Osteoblast (primary cell): ENCODE results near the gene ARHGAP6. TPM values are rescaled to one million over a fixed set of nuclear protein-coding genes. Genes with fewer than 3 reads are reported as not detected.
"Not testable (repeated sequence)": the region's sequence is repeated elsewhere in the genome, so short reads cannot be mapped to it uniquely, and the experiment has no call there.

Experiments
- DNase-seq: peaks from one replicate; pipeline ENCODE4 v3.0.0; 2011; ENCODE audit warnings: low spot score, mixed read lengths; ENCODE audit not compliant: insufficient read length; ENCODE audit errors: missing footprints
- H2AFZ ChIP-seq: 2 replicates; pipeline ENCODE4 v1.6.0; 2011; ENCODE audit warnings: mild to moderate bottlenecking, low read length
- H3K27ac ChIP-seq: 2 replicates; pipeline ENCODE4 v1.5.1; 2011; ENCODE audit warnings: mild to moderate bottlenecking, low read depth, low read length, moderate library complexity
- H3K27me3 ChIP-seq: 2 replicates; pipeline ENCODE4 v1.6.0; 2012; ENCODE audit warnings: mild to moderate bottlenecking, control low read depth, inconsistent platforms, low read length, moderate library complexity; ENCODE audit not compliant: insufficient read depth
- H3K36me3 ChIP-seq: 2 replicates; pipeline ENCODE4 v1.5.1; 2011; ENCODE audit warnings: mild to moderate bottlenecking, low read length, control low read depth, moderate library complexity; ENCODE audit not compliant: insufficient read depth
- H3K4me1 ChIP-seq: 2 replicates; pipeline ENCODE4 v1.5.1; 2011; ENCODE audit warnings: mild to moderate bottlenecking, low read length, control low read depth, moderate library complexity; ENCODE audit not compliant: insufficient read depth
- H3K4me2 ChIP-seq: 2 replicates; pipeline ENCODE4 v1.6.0; 2011; ENCODE audit warnings: mild to moderate bottlenecking, low read length; ENCODE audit not compliant: insufficient read depth
- H3K4me3 ChIP-seq: fragments of 200-600 bp; sonication (generic); 3 replicates; pipeline ENCODE4 v1.5.1; 2012; ENCODE audit warnings: mild to moderate bottlenecking, low read length, inconsistent platforms; ENCODE audit not compliant: insufficient read depth
- H3K79me2 ChIP-seq: 2 replicates; pipeline ENCODE4 v1.6.0; 2012; ENCODE audit warnings: mild to moderate bottlenecking, low read length, control low read depth, inconsistent platforms; ENCODE audit not compliant: insufficient read depth
- H3K9me3 ChIP-seq: 2 replicates; pipeline ENCODE4 v1.5.1; 2011; ENCODE audit warnings: low read depth, low read length, control low read depth
- H4K20me1 ChIP-seq: 2 replicates; pipeline ENCODE4 v1.6.0; 2012; ENCODE audit warnings: mild to moderate bottlenecking, low read length, control low read depth; ENCODE audit not compliant: insufficient read depth
- total RNA-seq: library from RNA; depleted of rRNA; stranded (reverse); fragments of >200 nt; gene quantifications from 2 replicates; pipeline ENCODE4 v1.2.3, GENCODE V29; 2012
- TF ChIP-seq, protein P1 (sequence below): IDR thresholded peaks from 2 replicates; pipeline ENCODE4 v1.5.1; 2011; ENCODE audit warnings: mild to moderate bottlenecking, low read depth, low read length, moderate library complexity; ENCODE audit errors: extremely low read depth

ARHGAP6 gene
- total RNA-seq, 1 donor, result 2.2 TPM

DNA sequence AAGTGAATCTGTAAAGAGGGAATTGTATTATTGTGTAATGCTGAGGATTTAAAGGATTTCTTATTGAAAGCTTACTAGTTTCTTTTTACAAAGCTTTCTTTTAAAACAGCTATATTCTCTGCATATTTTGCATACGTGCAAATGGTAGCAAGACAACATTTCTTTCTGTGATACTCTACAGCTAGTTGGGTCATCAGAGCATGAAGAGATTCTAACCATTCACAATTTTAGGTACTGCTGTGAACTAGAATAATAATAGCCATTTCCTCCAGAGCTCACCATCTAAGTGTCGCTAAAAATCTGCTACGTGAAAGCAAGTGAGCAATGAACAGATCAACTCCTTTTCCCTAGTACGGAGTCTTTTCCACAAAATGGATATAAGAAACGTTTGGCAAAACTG lies 37.3 kb downstream of the ARHGAP6 start:
- DNase-seq, result no peak
- Histone ChIP-seq H3K9me3 (no peaks in the 10 kb centered on the region), H3K27me3 (no peaks in the 10 kb centered on the region), H3K4me2 (no peak overlapping the region), H3K79me2 (no peaks in the 10 kb centered on the region), H4K20me1 (no peaks in the 10 kb centered on the region), H3K36me3 (no peaks in the 10 kb centered on the region), H2AFZ (no peak overlapping the region), H3K4me1 (peaks cover 2% of the 10 kb centered on the region), H3K4me3 (no peak overlapping the region), H3K27ac (no peak overlapping the region)
- TF ChIP-seq, protein P1, sequence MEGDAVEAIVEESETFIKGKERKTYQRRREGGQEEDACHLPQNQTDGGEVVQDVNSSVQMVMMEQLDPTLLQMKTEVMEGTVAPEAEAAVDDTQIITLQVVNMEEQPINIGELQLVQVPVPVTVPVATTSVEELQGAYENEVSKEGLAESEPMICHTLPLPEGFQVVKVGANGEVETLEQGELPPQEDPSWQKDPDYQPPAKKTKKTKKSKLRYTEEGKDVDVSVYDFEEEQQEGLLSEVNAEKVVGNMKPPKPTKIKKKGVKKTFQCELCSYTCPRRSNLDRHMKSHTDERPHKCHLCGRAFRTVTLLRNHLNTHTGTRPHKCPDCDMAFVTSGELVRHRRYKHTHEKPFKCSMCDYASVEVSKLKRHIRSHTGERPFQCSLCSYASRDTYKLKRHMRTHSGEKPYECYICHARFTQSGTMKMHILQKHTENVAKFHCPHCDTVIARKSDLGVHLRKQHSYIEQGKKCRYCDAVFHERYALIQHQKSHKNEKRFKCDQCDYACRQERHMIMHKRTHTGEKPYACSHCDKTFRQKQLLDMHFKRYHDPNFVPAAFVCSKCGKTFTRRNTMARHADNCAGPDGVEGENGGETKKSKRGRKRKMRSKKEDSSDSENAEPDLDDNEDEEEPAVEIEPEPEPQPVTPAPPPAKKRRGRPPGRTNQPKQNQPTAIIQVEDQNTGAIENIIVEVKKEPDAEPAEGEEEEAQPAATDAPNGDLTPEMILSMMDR, result no peak

DNA sequence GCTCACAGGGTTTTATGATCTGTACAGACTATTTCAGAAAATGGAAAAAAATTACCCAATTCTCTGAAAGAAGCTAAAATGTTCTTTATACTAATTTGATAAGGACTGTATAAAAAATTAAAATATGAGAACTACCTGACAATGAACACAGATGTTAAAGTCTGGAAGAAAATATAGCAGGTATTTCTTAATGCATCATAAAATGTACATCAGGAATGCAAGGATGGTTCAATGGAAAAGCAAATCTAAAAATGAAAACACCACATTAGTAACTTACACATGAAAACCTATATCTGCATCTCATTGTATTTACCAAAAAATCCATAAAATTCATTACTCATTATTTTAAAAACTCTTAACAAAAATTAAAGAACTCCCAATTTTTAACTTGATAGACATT lies 39.4 kb downstream of the ARHGAP6 start:
- H3K79me2 ChIP-seq, result no peaks in the 10 kb centered on the region
- H3K4me3 ChIP-seq, result no peak overlapping the region
- peaks cover 2% of the 10 kb centered on the region for H3K4me1 ChIP-seq
- no peak overlapping the region for H3K27ac ChIP-seq
- no peak for DNase-seq
- no peaks in the 10 kb centered on the region for H3K9me3 ChIP-seq
- no peak overlapping the region for H2AFZ ChIP-seq
- TF ChIP-seq, protein P1, result no peak
- no peaks in the 10 kb centered on the region for H3K36me3 ChIP-seq
- no peaks in the 10 kb centered on the region for H4K20me1 ChIP-seq
- no peaks in the 10 kb centered on the region for H3K27me3 ChIP-seq
- H3K4me2 ChIP-seq, result no peak overlapping the region

DNA sequence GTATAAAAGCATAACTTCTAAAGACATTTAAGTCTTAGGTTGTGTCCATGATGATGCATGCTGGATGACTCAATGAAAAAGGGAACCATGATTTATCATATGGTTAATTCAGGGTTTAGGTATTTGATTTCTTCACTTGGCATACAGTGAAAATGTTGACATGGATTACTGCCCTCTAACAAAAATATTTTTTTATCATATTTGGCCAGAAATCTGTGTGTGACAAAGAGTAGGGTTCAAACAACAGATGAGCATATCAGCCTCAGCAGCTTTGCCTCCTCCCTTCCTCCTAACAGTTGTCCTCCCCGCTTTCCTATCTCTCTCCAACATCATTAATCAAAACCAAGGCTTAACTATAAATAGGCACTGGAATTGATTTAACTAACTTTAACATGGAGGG lies 46.3 kb downstream of the ARHGAP6 start:
- Histone ChIP-seq H3K9me3 (no peaks in the 10 kb centered on the region), H3K27me3 (no peaks in the 10 kb centered on the region), H2AFZ (no peak overlapping the region), H3K27ac (no peak overlapping the region), H3K4me3 (no peak overlapping the region), H3K36me3 (no peaks in the 10 kb centered on the region), H3K4me2 (peak overlapping the region; percentile 27), H3K4me1 (peaks cover 10% of the 10 kb centered on the region), H4K20me1 (no peaks in the 10 kb centered on the region), H3K79me2 (no peaks in the 10 kb centered on the region)
- no peak for DNase-seq
- TF ChIP-seq, protein P1, result no peak

DNA sequence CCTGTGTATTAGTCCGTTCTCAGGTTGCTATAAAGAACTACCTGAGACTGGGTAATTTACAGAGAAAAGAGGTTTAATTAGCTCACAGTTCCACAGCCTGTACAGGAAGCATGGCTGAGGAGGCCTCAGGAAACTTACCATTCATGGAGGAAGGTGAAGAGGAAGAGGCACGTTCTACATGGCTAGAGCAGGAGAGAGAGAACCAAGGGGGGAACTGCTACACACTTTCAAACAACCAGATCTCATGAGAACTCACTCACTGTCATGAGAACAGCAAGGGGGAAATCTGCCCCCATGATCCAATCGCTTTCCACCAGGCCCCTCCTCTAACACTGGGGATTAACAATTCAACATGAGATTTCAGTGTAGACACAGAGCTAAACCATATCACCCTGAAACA lies 51.5 kb downstream of the ARHGAP6 start:
- not testable (repeated sequence) for DNase-seq, H3K9me3 ChIP-seq, H3K4me3 ChIP-seq, H3K27ac ChIP-seq, H2AFZ ChIP-seq, H3K4me2 ChIP-seq, H4K20me1 ChIP-seq, H3K27me3 ChIP-seq, H3K79me2 ChIP-seq, H3K4me1 ChIP-seq, H3K36me3 ChIP-seq
